GM18511 (cell line): Measurements from ENCODE around the gene CCDC120.
A peak's percentile ranks its signal among the peaks of the same experiment; 100 is the strongest.

ENCODE experiments used
- ATAC-seq: cut with Tn5 transposase; IDR thresholded peaks from one replicate; pipeline ENCODE4 v1.9.1; 2021; ENCODE audit warnings: mild to moderate bottlenecking, moderate library complexity; ENCODE audit not compliant: unreplicated experiment

The CCDC120 gene

GRCh38 chrX:49100704-49101628 lies 42.2 kb downstream of the CCDC120 start:
- peak; percentile 94 for ATAC-seq

GRCh38 chrX:49101629-49101984 lies 42.8 kb downstream of the CCDC120 start:
- peak; percentile 4 for ATAC-seq

GRCh38 chrX:49102190-49102589 lies 43.4 kb downstream of the CCDC120 start:
- ATAC-seq: no peak

DNA sequence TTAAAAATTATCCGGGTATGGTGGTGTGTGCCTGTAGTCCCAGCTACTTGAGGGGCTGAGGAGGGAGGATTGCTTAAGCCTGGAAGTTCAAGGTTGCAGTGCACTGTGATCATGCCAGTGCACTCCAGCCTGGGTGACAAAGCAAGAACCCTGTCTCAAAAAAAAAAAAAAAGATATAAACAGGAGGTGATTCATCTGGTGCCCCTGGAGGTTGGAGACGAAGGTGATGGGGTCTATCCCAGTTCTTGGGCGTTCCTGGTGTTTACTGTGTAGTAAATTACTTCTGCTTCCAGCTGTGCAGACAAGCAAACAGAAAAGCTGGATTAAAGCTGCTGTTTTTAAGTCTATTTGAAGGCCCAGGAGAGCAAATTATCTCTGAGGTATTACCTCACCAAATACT lies 44.8 kb downstream of the CCDC120 start:
- no peak for ATAC-seq

DNA sequence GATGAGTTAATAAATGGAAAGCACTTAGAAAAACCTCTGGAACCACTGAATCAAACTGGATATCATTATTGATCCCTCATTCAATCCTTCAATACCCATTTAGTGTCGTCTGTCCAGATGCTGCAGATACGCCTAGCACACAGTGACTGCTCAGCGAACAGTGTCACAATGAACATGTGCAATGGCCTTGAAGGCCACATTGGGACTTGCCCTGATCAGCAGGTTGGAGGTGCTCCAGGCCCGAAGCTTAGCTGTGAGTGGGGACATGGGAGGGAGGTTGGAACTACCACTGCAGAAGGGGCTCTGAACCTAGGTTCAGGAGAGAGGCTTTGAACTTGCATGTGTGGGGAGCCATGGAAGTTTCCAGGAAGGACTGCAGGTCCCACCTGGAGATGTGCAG lies 47.5 kb downstream of the CCDC120 start:
- ATAC-seq: no peak

- no peak for ATAC-seq
Measured at GRCh38 chrX:49106930-49107329, 48.1 kb downstream of the CCDC120 start.

GRCh38 chrX:49108641-49109040 lies 49.8 kb downstream of the CCDC120 start:
- ATAC-seq: no peak

DNA sequence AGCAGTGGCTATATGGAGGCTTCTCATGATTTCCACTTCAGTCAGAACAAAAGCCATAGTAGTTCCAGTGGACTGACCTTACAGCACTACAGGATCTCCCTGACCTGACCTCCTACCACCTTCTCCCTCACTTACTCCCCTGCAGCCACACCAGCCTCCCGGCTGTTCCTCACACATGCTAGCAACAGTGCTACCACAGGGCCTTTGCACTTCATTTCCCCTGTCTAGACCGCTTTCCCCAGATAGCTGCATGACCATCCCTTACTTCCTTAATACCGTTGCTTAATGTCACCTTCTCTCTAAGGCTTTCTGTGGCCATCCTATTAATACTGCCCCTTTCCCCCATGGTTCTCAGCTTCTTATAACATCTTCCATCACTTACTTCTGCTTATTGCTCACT lies 51.6 kb downstream of the CCDC120 start:
- no peak for ATAC-seq

DNA sequence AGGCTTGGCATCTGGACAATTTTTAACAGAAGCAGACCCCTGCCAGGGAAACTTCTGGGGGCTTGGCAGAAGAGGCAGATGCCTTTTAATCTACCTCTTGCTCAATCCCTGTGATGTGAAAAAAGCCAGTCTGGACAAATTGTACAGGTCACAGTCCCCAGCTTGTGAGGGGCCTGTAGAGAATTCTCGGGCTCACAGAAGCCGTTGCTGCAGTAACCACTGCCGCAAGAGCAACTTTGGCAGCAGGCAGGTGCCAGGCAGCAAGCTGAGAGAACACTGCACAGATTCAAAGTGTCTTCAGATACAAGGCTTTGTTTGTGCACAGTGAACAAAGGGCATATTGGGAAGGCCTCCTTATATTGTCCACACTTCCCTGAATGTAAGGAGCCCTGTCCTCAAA lies 53.0 kb downstream of the CCDC120 start:
- no peak for ATAC-seq

DNA sequence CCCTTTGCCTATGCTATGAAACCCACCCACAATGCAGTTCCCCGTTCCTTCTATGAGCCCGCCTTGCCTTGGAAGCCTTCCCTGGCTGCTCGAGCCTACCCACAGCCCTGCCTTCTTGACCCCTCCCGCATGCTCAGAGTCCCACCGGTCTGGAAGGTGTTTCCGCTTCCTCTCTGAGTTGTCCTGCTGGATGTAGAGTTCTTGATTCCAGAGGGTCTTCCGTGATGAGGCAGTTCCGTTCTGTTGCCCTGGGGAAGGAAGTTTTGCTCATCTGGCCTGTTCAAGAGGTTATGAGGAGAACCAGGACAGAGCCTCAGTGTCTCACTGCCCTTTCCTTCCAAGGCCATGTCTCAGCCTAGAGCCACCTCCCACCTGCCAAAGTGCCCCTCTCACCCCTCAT lies 57.3 kb downstream of the CCDC120 start:
- ATAC-seq: no peak

GRCh38 chrX:49116716-49117115 lies 57.9 kb downstream of the CCDC120 start:
- ATAC-seq: no peak

DNA sequence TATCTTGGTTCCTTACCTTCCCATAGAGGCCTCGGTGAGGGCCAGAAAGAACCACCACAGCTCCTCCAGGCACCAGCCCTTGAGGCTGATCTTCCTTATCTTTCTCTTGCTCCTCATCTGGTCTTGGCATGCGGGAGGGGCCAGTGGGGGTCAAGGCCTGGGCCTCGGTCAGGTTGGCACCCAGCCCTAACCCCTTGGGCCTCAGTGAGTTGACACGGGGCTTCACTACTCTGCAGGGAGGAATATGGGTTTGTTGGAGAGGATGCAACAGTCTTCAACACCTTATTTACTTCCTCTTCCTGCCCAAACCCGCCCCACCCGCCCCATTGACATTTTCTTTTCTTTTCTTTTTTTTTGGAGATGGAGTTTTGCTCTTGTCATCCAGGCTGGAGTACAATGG lies 58.8 kb downstream of the CCDC120 start:
- ATAC-seq: no peak
